Measurements from ENCODE around the gene SLC46A2.

The SLC46A2 gene

GRCh38 chr9:112856200-112856599, 34.5 kb downstream of the SLC46A2 start:
- DNase-seq: no peak

- DNase-seq: no peak
Observed at GRCh38 chr9:112854657-112855056, 36.0 kb downstream of the SLC46A2 start.

DNA sequence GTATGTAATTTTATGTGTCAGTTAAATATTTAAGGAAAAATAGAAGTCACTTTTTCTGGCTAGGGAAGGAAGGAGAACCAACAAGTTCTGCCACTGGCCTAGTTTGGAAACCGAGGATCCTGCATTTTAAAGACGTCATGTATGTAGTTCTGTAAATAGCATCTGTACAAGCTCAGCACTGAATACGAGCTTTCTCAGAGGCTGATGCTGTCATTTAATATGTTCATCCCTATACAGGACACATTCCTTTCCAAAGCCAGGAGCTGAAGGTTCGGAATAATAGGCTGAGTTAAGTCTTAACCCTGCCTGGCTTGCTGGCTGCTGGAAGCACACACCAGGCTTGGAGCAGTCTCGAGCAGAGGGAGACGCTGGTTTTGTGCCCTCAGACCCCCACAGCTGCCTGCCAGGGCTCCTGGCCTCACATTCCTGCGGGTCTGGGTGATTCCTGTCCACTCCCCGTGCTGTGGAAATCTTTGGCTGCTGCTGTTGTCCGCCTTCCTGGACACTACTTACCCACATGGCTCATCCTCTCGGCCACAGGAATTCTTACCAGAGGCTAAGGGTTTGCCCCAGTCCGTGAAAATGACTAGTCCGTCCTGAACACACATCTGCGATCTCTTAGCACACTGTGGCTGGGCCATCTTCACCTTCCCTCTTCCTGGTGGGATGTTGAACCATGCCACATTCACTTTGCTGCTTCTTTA, 36.6 kb downstream of the SLC46A2 start:
- no peak for DNase-seq

DNA sequence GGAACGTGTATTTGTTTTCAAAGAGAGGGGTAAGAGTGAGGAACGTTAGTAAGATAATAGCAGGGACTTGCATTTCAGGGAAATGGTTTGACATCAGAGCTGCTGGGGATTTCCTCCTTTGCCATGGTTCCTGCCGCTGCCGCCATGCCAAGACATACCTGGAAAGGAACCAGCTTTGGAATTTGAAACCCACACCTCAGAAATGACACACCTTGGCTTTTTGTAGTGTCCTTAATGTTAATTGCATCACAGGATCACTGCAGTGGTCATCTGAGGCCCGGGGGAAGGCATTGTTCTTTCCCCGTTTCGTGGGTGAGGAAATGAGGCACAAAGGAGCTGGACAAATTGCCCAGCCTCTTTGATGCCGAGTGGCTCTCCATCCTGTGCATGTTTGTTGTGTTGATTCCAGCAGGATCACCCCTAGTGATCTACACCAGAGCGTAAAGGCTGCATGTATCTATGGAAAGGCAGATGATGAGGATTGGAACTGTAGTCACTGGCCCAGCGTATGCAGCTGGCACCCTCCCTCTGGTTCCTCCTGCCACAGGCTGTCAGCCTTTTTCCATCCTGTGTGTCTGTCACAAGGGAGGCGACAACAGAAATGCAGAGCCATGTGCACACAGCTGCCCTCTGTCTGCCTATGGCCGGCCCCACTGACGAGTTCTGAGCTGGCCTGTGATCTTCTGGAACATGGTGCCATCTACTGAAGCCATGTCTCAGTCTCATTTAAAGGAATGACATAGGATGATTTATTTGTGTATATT, 37.8 kb downstream of the SLC46A2 start:
- DNase-seq: no peak

- no peak for DNase-seq
Observed at GRCh38 chr9:112850840-112851239, 39.8 kb downstream of the SLC46A2 start.

DNA sequence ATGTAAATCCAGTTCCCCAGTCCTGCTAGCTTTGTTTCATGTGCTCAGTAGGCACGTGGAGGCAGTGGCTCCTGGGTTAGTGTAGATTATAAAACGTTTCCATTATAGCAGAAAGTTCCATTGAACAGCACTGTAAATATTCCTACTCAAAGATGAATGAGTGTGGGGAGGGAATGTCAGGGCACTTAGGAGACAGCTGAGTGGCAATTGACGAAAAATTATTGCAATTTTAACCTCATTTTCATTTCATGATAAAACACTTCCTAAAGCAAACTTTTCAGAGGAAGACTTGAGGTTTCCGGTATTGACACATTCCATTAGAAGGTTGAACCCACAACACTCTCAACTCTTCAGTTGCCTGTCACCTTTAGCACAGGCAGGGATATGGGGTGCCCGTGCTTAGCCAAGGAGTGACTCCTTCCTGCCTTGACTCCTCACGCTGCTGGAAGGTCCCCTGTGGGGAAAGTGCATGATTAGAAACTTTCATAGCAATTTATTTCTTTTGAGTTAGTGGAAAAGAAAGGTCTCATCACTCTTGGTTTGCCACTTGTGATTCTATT, 41.2 kb downstream of the SLC46A2 start:
- no peak for DNase-seq

GRCh38 chr9:112848316-112849151, 42.1 kb downstream of the SLC46A2 start:
- peak; percentile 19 for DNase-seq

DNA sequence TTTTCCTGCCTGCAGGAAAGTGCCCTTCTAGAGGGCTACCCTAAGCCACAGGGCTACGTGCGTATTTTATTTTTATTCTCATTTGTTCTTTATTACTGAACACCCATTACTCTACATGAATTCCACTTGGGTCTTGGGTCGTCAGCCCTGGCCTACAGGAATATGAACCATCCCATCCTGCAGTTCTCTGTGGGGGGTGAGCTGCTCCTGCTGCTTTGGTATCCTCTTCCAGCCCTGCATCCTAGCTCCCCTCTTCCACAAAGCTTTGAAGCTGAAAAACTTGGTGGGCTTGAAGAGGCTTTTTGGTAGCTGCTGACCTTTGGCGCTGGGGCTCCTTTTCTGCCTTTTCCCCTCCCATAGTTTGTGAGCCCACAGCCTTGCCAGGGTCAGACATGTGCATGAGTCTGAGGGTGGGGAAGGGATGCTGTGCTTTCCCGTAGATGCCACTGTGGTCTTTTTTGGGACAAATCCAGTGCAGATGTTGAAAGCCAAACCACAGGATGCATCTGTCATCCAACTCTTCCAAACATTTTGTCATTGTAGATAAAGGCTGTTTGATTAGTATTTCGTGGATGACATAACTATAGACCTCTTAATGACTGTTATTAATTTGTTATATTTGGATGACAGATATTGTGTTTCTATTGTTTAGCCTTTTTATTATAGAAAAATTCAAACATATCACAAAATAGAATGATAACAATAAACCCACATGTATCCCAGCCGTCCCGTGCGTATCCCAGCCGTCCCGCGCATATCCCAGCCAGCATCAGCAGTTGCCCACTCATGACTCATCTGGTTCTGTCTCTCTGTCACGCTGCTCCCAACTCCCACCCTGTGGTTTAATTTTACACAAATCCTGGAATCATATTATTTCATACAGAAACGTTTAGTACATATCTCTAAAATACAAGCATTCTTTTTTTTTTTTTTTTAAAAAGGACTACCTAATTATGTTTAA, 43.9 kb downstream of the SLC46A2 start:
- DNase-seq: no peak

DNA sequence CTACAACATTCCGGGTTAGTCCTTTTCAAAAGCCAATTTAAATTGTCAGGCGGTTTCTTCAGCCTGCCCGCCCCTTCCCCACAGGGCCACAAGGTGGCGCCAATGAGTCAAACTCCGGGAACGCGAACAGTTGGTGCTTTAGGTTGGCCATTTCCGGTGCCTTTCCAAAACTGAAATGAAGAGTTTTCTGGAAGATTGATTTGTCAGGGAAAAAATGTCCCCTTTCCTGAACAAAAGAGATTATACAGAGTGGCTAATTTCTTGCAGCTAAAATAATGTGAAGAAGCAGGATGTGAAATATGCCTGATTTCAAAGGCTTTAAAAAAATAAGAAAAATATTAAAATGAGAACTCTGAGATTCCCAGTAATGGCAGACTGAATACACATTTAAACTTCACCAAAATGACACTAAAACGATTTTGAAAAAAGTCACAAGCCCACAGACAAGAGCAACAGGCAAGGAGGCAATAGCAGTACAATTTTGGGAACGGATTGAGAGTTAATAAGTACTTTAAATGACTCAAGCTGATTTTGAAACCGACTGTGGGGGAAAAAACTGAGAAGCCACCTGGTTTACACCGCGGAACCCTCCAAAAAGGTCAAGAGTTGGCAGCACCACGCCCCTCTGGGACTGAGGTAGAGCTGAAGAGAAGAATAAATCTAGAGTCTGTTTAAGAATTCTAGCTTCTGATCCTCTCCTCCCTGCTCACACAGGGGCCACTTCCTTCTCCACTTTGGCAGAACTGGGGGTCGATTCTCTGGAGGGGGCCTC, 45.7 kb downstream of the SLC46A2 start:
- peak; percentile 75 for DNase-seq

- no peak for DNase-seq
Observed at GRCh38 chr9:112842555-112842954, 48.1 kb downstream of the SLC46A2 start.

DNA sequence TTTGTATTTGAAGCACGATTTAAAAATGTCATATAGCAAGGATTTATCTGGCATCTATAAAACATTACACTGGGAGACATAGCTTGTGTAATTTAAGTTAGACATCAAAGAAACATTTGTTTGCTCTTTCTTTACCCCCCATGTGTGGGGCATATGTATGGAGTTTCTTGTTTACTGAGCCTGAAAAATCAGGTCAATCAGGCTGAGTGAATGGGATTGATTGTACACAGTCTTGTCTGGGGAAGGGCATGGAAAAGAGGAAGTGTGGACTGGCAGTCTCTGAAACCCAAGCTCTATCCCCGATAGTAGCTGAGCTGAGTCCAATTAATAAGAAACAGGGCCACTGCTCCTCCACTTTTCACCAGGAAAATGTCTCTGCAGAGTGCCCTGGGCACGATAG, 49.4 kb downstream of the SLC46A2 start:
- peak; percentile 54 for DNase-seq

DNA sequence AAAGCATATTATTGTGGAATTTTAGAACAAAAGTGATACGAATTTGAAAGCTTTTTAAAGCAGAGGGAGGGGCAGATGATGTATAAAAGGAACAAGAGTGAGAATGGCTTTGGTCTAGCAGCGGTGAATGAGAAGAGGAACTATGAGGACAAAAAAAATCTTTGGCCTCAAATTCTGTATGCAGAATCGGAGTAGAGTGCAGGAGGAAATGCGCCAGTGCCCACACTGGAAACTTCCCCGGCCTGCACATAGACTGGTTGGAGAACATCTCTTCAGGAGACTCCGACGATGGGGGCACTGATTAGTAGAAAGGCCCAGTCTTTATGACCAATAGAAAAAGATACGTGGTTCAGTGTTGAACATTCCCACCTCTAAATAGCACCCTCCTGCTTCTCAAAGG, 51.3 kb downstream of the SLC46A2 start:
- no peak for DNase-seq

GRCh38 chr9:112838342-112838741, 52.3 kb downstream of the SLC46A2 start:
- DNase-seq: no peak

DNA sequence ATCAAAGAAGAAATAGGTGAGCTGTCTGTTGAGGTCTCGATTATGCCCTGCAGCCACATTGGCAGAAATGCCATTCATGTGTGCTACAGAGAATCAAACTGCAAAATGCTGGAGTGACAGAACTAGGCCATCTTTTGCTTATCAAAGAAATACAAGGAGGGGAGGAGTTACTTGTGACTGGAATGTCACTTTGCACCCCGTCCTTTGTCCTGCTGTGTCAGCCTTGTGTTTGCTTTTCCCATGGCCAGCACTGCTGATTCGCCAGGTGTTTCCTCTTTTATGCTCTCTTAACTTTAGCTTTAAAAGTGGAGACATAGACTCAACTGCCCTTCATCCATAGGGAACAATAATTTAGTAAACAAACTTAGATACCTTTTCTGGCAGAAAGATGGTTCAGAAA, 54.3 kb downstream of the SLC46A2 start:
- DNase-seq: peak; percentile 40

DNA sequence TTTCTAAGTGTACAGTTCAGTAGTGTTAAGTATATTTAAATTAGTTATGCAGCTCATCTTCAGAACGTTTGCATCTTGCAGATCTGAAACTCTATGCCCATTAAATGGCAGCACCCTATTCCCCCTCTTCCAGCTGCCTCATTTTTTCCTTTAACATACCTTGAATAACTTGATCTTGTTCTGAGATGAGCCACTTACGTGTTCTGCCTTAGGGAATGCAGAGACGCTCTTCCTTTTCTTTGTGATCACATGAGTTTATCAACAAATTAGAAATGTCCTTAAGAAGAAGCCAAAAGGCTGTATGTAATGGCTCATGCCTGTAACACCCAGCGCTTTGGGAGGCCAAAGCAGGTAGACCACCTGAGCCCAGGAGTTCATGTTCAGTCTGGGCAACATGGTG, 57.6 kb downstream of the SLC46A2 start:
- no peak for DNase-seq

- DNase-seq: no peak
Observed at GRCh38 chr9:112831969-112832368, 58.7 kb downstream of the SLC46A2 start.

DNA sequence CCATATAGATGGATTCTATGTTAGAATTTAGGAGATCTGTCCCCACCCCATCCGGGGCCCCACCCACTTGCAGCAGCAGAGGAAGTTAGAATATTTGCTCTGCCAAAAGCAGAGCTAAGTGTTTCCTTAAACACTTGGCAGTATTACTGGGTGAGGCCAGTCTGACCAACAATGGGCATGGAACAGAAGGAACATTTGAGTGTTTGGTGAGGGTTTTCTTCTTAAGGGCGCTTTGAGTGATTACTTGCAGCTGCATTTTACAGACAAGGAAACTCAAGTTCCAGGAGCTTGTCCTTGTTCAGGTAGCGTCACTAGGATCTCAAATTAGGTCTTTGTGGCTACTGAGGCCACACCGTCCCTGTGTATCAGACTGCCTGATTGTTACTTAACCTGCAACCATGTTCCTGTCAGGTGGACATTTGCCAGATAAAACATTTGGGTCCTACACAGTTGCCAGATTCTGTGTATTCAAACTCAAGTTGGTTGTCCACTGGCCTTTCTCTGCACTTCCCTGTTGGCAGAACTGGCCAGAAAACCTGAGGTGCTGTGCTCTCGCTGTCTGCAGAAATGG, 59.3 kb downstream of the SLC46A2 start:
- no peak for DNase-seq

Data from retina (tissue), 1 donor.